Pancreas (tissue), 10 donors: ENCODE measurements around the gene PSMG3. TPM values are rescaled to one million over a fixed set of nuclear protein-coding genes. Genes with fewer than 3 reads are reported as not detected.

Experiments used
- ATAC-seq, 4 donors: fragments of 200-7000 bp; cut with Tn5 transposase; one replicate each; pipeline versions ENCODE4 v1.8.0 to v1.9.1; 2020; ENCODE audit warnings: mild to moderate bottlenecking in 4 of 4, moderate library complexity in 4 of 4
- DNase-seq, 6 donors: peaks; one replicate each; pipeline ENCODE4 v3.0.0-alpha.2; 2020
- FAIRE-seq: peaks from 2 replicates; lab custom pipeline; 2012; peaks lifted over from hg19 to GRCh38; lab: Jason Lieb, UNC
- H3K27ac ChIP-seq, 4 donors: fragments of 200-600 bp; sonication (generic); 1 replicate in 3 of 4; 2 replicates in 1 of 4; pipeline versions ENCODE4 v1.5.0 to v1.8.0; 2020
- H3K27me3 ChIP-seq, 4 donors: fragments of 200-600 bp; one replicate each; pipeline ENCODE4 v1.8.0; 2021
- H3K36me3 ChIP-seq, 3 donors: fragments of 200-600 bp; sonication (generic) in 1 of 3; one replicate each; pipeline versions ENCODE4 v1.5.0 to v1.8.0; 2020 to 2021
- H3K4me1 ChIP-seq, 3 donors: fragments of 200-600 bp; one replicate each; pipeline ENCODE4 v1.8.0; 2021
- H3K4me3 ChIP-seq, 4 donors: fragments of 200-600 bp; sonication (generic) in 2 of 4; one replicate each; pipeline versions ENCODE4 v1.5.0 to v1.8.0; 2020 to 2021
- H3K9me3 ChIP-seq, 4 donors: fragments of 200-600 bp; one replicate each; pipeline ENCODE4 v1.8.0; 2021
- CTCF ChIP-seq, 4 donors: fragments of 200-600 bp; sonication (generic) in 3 of 4; IDR thresholded peaks; one replicate each; pipeline versions ENCODE4 v1.5.0 to v1.8.0; 2021; ENCODE audit warnings: antibody characterized with exemption in 4 of 4
- WGBS, 2 donors: extraction: QIAGEN DNeasy Blood & Tissue Kit; methylation state at CpG; one replicate each; pipeline ENCODE4 v1.1.7; 2013; 5-methylcytosine and 5-hydroxymethylcytosine counted together
- intact Hi-C, 3 donors: fragments of 100-400 bp; cut with DNase I; formaldehyde crosslinking; loops; one replicate each; pipeline versions ENCODE4 v1.11.1 to v1.14.2; 2022
- polyA plus RNA-seq, 2 donors: library from polyadenylated mRNA; stranded (reverse); fragments of 200-250 nt; gene quantifications; one replicate each; pipeline ENCODE4 v1.2.3, GENCODE V29; 2013
- total RNA-seq, 6 donors: library from RNA; stranded (reverse); fragmentation: NEBNext Ultra II Directional in 4 of 6; extraction: Animal tissue kit (Norgen Biotek cat#: 25700) in 4 of 6; gene quantifications; one replicate each; pipeline versions ENCODE4 v1.2.1 to v1.2.4, GENCODE V29; 2021 to 2023
- donor health status: healthy with polysubstance abuse.
- donor health status: DM: no; HTN: no; CAD: no; lungs with moderate emphysema.
- donor health status: DM: no; HTN: no; CAD: no.
- donor health status: control.
- donor health status: control.
- donor health status: Bipolar disorder and iron deficiency.
- donor health status: DM: yes; HTN: yes; CAD: no.
- donor health status: DM: no; HTN: no; CAD: no.
- donor health status: DM: no; HTN: no; CAD: no.
- donor health status: DM: yes; HTN: yes; CAD: no.

The PSMG3 gene
- total and polyA plus RNA-seq, 8 donors: 6.7 to 46.1 (median 11.1) TPM

- FAIRE-seq: no peak
- Histone ChIP-seq H3K27ac (no peak overlapping the region), H3K4me3 (no peak overlapping the region), H3K36me3 (no peaks in the 10 kb centered on the region), H3K9me3 (no peaks in the 10 kb centered on the region), H3K4me1 (no peaks in the 10 kb centered on the region), H3K27me3 (no peaks in the 10 kb centered on the region)
- intact Hi-C loops: no loop called here
- ATAC-seq: peak in 1 of 4 donors; percentile 44
- no peak for TF ChIP-seq CTCF (IDR thresholded peaks at IDR 0.05)
- WGBS, 2 donors: 44 to 58% methylated on average over 10 of the region's 10 CpGs
- no peak for DNase-seq
Observed at GRCh38 chr7:1607696-1608095, 37.9 kb upstream of the PSMG3 start.

GRCh38 chr7:1607001-1607400 is 37.2 kb upstream of the PSMG3 start:
- no peak for ATAC-seq
- no peak overlapping the region for H3K4me3 ChIP-seq
- no peak for TF ChIP-seq CTCF (IDR thresholded peaks at IDR 0.05)
- WGBS, 2 donors: 33 to 35% methylated on average over 7 of the region's 7 CpGs
- intact Hi-C loops: no loop called here
- no peaks in the 10 kb centered on the region for H3K9me3 ChIP-seq
- H3K27me3 ChIP-seq: no peaks in the 10 kb centered on the region
- no peaks in the 10 kb centered on the region for H3K4me1 ChIP-seq
- H3K27ac ChIP-seq: no peak overlapping the region
- H3K36me3 ChIP-seq: no peaks in the 10 kb centered on the region
- no peak for DNase-seq
- FAIRE-seq: no peak

GRCh38 chr7:1604383-1604782 is 34.6 kb upstream of the PSMG3 start:
- H3K27ac ChIP-seq: no peak overlapping the region
- no peaks in the 10 kb centered on the region for H3K36me3 ChIP-seq
- intact Hi-C loops: no loop called here
- ATAC-seq: no peak
- H3K9me3 ChIP-seq: no peaks in the 10 kb centered on the region
- FAIRE-seq: no peak
- DNase-seq: no peak
- H3K4me3 ChIP-seq: no peak overlapping the region
- H3K27me3 ChIP-seq: no peaks in the 10 kb centered on the region
- 48% methylated on average over 2 of the region's 2 CpGs for WGBS, 2 donors
- H3K4me1 ChIP-seq: no peaks in the 10 kb centered on the region
- TF ChIP-seq CTCF (IDR thresholded peaks at IDR 0.05): no peak

- Histone ChIP-seq H3K27me3 (no peaks in the 10 kb centered on the region), H3K4me1 (no peaks in the 10 kb centered on the region), H3K4me3 (no peak overlapping the region), H3K27ac (no peak overlapping the region), H3K36me3 (no peaks in the 10 kb centered on the region), H3K9me3 (no peaks in the 10 kb centered on the region)
- no peak for TF ChIP-seq CTCF (IDR thresholded peaks at IDR 0.05)
- FAIRE-seq (no peak), ATAC-seq (no peak), DNase-seq (no peak)
- intact Hi-C loops: no loop called here
- WGBS, 2 donors: 61 to 68% methylated on average over 35 to 41 of the region's 41 CpGs
Observed at GRCh38 chr7:1603346-1604225, 33.8 kb upstream of the PSMG3 start.

- DNase-seq: no peak
- Histone ChIP-seq H3K27ac (no peak overlapping the region), H3K36me3 (no peaks in the 10 kb centered on the region), H3K4me1 (no peaks in the 10 kb centered on the region), H3K4me3 (no peak overlapping the region), H3K9me3 (no peaks in the 10 kb centered on the region), H3K27me3 (no peaks in the 10 kb centered on the region)
- WGBS, 2 donors: 78 to 79% methylated on average over 15 of the region's 15 CpGs
- no peak for FAIRE-seq
- intact Hi-C loops: no loop called here
- ATAC-seq: no peak
- TF ChIP-seq CTCF (IDR thresholded peaks at IDR 0.05): no peak
Observed at GRCh38 chr7:1602386-1602785, 32.6 kb upstream of the PSMG3 start.
